ENCODE data around the gene VEGFC. TPM values are rescaled to one million over a fixed set of nuclear protein-coding genes. Genes with fewer than 3 reads are reported as not detected.

The VEGFC gene
- polyA plus RNA-seq, 2 donors, result 1.3 to 2.3 TPM

- no peaks in the 10 kb centered on the region for H3K36me3 ChIP-seq (ENCODE audit: control insufficient read depth in 2 of 2, insufficient read depth in 2 of 2, low read length in 1 of 2)
- 32 to 38% methylated on average over 3 of the region's 3 CpGs for WGBS, 2 donors
- no peak overlapping the region for H3K27ac ChIP-seq (ENCODE audit: low read depth in 2 of 2, low read length in 1 of 2)
- peaks cover 0 to 2% of the 10 kb centered on the region in 2 donors for H3K4me1 ChIP-seq (ENCODE audit: control insufficient read depth in 2 of 2, insufficient read depth in 2 of 2, low read length in 1 of 2)
- H3K9me3 ChIP-seq (ENCODE audit: control insufficient read depth in 2 of 2, insufficient read depth in 1 of 2, low read depth in 1 of 2, low read length in 1 of 2), result no peaks in the 10 kb centered on the region
- H3K27me3 ChIP-seq (ENCODE audit: control insufficient read depth in 1 of 2, insufficient read depth in 2 of 2, low read length in 2 of 2), result no peaks in the 10 kb centered on the region
- no peak overlapping the region for H3K4me3 ChIP-seq (ENCODE audit: low read depth in 1 of 2, low read length in 2 of 2)
Measured at GRCh38 chr4:176729489-176729888, 63.2 kb downstream of the VEGFC start.

GRCh38 chr4:176726803-176727202 is 65.9 kb downstream of the VEGFC start:
- Histone ChIP-seq H3K4me1 (ENCODE audit: control insufficient read depth in 2 of 2, insufficient read depth in 2 of 2, low read length in 1 of 2) (peaks cover 0 to 3% of the 10 kb centered on the region in 2 donors), H3K27ac (ENCODE audit: low read depth in 2 of 2, low read length in 1 of 2) (no peak overlapping the region), H3K36me3 (ENCODE audit: control insufficient read depth in 2 of 2, insufficient read depth in 2 of 2, low read length in 1 of 2) (no peaks in the 10 kb centered on the region), H3K4me3 (ENCODE audit: low read depth in 1 of 2, low read length in 2 of 2) (no peak overlapping the region), H3K27me3 (ENCODE audit: control insufficient read depth in 1 of 2, insufficient read depth in 2 of 2, low read length in 2 of 2) (no peaks in the 10 kb centered on the region), H3K9me3 (ENCODE audit: control insufficient read depth in 2 of 2, insufficient read depth in 1 of 2, low read depth in 1 of 2, low read length in 1 of 2) (no peaks in the 10 kb centered on the region)
- 56 to 61% methylated on average over 8 of the region's 8 CpGs for WGBS, 2 donors

GRCh38 chr4:176721459-176721858 is 71.3 kb downstream of the VEGFC start:
- H3K27ac ChIP-seq (ENCODE audit: low read depth in 2 of 2, low read length in 1 of 2), result no peak overlapping the region
- H3K4me1 ChIP-seq (ENCODE audit: control insufficient read depth in 2 of 2, insufficient read depth in 2 of 2, low read length in 1 of 2), result peaks cover 0 to 3% of the 10 kb centered on the region in 2 donors
- no peaks in the 10 kb centered on the region for H3K36me3 ChIP-seq (ENCODE audit: control insufficient read depth in 2 of 2, insufficient read depth in 2 of 2, low read length in 1 of 2)
- no peak overlapping the region for H3K4me3 ChIP-seq (ENCODE audit: low read depth in 1 of 2, low read length in 2 of 2)
- no peaks in the 10 kb centered on the region for H3K27me3 ChIP-seq (ENCODE audit: control insufficient read depth in 1 of 2, insufficient read depth in 2 of 2, low read length in 2 of 2)
- WGBS, 2 donors, result 87 to 91% methylated on average over 3 of the region's 3 CpGs
- no peaks in the 10 kb centered on the region for H3K9me3 ChIP-seq (ENCODE audit: control insufficient read depth in 2 of 2, insufficient read depth in 1 of 2, low read depth in 1 of 2, low read length in 1 of 2)

DNA sequence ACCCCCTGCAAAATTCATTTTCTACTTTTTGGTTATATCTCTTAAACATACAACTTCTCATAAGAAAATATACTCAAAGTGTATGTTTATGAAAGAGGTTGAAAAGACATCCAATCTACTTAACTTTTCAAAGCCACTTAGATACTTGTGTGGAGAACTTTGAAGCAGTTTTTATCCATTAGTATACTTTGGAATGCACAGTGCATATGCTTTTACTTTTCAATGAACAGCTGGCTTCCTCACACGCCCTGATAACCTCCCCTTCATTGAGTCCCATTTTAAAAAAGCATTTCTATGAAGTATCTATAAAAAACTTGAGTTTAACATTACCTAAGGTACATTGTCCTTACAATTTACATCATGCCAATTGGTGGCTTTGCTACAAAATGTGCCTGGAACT is 73.8 kb downstream of the VEGFC start:
- Histone ChIP-seq H3K27ac (ENCODE audit: low read depth in 2 of 2, low read length in 1 of 2) (no peak overlapping the region), H3K4me1 (ENCODE audit: control insufficient read depth in 2 of 2, insufficient read depth in 2 of 2, low read length in 1 of 2) (no peaks in the 10 kb centered on the region), H3K4me3 (ENCODE audit: low read depth in 1 of 2, low read length in 2 of 2) (no peak overlapping the region), H3K36me3 (ENCODE audit: control insufficient read depth in 2 of 2, insufficient read depth in 2 of 2, low read length in 1 of 2) (no peaks in the 10 kb centered on the region), H3K27me3 (ENCODE audit: control insufficient read depth in 1 of 2, insufficient read depth in 2 of 2, low read length in 2 of 2) (no peaks in the 10 kb centered on the region), H3K9me3 (ENCODE audit: control insufficient read depth in 2 of 2, insufficient read depth in 1 of 2, low read depth in 1 of 2, low read length in 1 of 2) (no peaks in the 10 kb centered on the region)
- 44 to 58% methylated on average over 1 of the region's 1 CpG for WGBS, 2 donors

- 72 to 77% methylated on average over 2 of the region's 2 CpGs for WGBS, 2 donors
- Histone ChIP-seq H3K9me3 (ENCODE audit: control insufficient read depth in 2 of 2, insufficient read depth in 1 of 2, low read depth in 1 of 2, low read length in 1 of 2) (no peaks in the 10 kb centered on the region), H3K27ac (ENCODE audit: low read depth in 2 of 2, low read length in 1 of 2) (no peak overlapping the region), H3K27me3 (ENCODE audit: control insufficient read depth in 1 of 2, insufficient read depth in 2 of 2, low read length in 2 of 2) (no peaks in the 10 kb centered on the region), H3K4me1 (ENCODE audit: control insufficient read depth in 2 of 2, insufficient read depth in 2 of 2, low read length in 1 of 2) (no peaks in the 10 kb centered on the region), H3K36me3 (ENCODE audit: control insufficient read depth in 2 of 2, insufficient read depth in 2 of 2, low read length in 1 of 2) (no peaks in the 10 kb centered on the region), H3K4me3 (ENCODE audit: low read depth in 1 of 2, low read length in 2 of 2) (no peak overlapping the region)
Measured at GRCh38 chr4:176717237-176717636, 75.5 kb downstream of the VEGFC start.

DNA sequence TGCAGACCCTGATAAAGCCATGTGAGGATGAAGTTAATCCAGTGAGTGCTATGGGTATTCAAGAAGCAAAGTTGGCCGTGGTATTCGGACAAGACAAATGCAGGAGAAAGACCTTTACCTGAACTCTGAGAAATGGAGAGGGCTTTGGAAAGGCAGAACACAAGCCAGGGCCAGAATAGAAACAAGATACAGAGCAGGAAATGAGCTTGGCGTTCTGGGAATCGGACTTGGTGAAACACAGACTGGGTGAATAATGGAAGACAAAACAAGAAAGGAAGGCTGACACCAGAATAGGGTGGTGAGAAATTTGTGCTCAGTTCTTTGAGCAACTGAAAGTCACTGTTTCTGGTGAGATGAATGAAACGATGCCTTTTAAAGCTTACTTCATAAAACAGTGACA is 83.3 kb downstream of the VEGFC start:
- no peak overlapping the region for H3K4me3 ChIP-seq (ENCODE audit: low read depth in 1 of 2, low read length in 2 of 2)
- no peaks in the 10 kb centered on the region for H3K36me3 ChIP-seq (ENCODE audit: control insufficient read depth in 2 of 2, insufficient read depth in 2 of 2, low read length in 1 of 2)
- no peaks in the 10 kb centered on the region for H3K4me1 ChIP-seq (ENCODE audit: control insufficient read depth in 2 of 2, insufficient read depth in 2 of 2, low read length in 1 of 2)
- H3K27me3 ChIP-seq (ENCODE audit: control insufficient read depth in 1 of 2, insufficient read depth in 2 of 2, low read length in 2 of 2), result no peaks in the 10 kb centered on the region
- H3K9me3 ChIP-seq (ENCODE audit: control insufficient read depth in 2 of 2, insufficient read depth in 1 of 2, low read depth in 1 of 2, low read length in 1 of 2), result no peaks in the 10 kb centered on the region
- WGBS, 2 donors, result 83 to 85% methylated on average over 5 of the region's 5 CpGs
- H3K27ac ChIP-seq (ENCODE audit: low read depth in 2 of 2, low read length in 1 of 2), result no peak overlapping the region

DNA sequence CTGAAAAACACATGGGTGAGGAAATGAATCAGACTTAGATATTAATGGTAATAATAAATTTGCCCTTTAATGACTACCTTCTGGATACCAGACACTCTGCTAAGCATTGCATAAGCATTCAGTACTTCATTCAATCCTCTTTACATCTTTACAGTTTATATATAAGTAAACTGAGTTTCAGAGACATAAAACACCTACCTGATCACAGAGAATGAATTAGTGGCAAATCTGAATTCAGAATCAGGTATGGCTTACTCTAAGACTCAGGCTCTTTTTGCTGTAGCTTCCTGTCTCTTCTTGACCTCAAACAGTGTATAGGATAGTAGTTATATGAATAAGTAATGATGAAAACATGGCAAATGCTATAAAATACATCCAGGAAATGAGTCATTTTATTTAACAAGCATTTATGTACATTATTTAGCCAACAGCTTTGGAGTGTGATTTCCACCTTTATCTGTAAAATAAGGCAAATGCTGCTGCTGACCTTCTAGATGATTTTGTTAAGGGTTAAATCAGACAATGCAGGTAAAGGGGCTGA is 83.9 kb downstream of the VEGFC start:
- Histone ChIP-seq H3K4me3 (ENCODE audit: low read depth in 1 of 2, low read length in 2 of 2) (no peak overlapping the region), H3K4me1 (ENCODE audit: control insufficient read depth in 2 of 2, insufficient read depth in 2 of 2, low read length in 1 of 2) (no peaks in the 10 kb centered on the region), H3K36me3 (ENCODE audit: control insufficient read depth in 2 of 2, insufficient read depth in 2 of 2, low read length in 1 of 2) (no peaks in the 10 kb centered on the region), H3K9me3 (ENCODE audit: control insufficient read depth in 2 of 2, insufficient read depth in 1 of 2, low read depth in 1 of 2, low read length in 1 of 2) (no peaks in the 10 kb centered on the region), H3K27me3 (ENCODE audit: control insufficient read depth in 1 of 2, insufficient read depth in 2 of 2, low read length in 2 of 2) (no peaks in the 10 kb centered on the region), H3K27ac (ENCODE audit: low read depth in 2 of 2, low read length in 1 of 2) (no peak overlapping the region)

DNA sequence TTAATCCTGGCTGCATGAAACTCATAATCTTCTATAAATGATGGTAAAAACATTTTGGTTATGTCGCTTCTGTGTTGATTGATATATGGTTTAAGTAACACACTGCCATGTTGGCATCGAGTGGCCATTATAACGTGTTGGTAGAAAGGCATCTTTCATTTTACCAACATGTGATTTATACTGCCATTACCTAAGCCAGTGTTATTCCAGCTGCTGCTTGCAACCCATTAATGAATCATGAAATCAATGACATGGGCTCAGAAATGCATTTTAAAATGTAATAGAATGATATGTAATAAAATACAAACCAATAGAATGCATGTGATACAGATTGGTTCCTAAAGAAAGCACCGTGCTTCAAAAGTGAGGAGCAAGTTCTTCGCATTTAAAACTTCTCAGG is 102.0 kb downstream of the VEGFC start:
- Histone ChIP-seq H3K4me3 (ENCODE audit: low read depth in 1 of 2, low read length in 2 of 2) (no peak overlapping the region), H3K27ac (ENCODE audit: low read depth in 2 of 2, low read length in 1 of 2) (no peak overlapping the region), H3K4me1 (ENCODE audit: control insufficient read depth in 2 of 2, insufficient read depth in 2 of 2, low read length in 1 of 2) (no peaks in the 10 kb centered on the region), H3K9me3 (ENCODE audit: control insufficient read depth in 2 of 2, insufficient read depth in 1 of 2, low read depth in 1 of 2, low read length in 1 of 2) (no peaks in the 10 kb centered on the region), H3K27me3 (ENCODE audit: control insufficient read depth in 1 of 2, insufficient read depth in 2 of 2, low read length in 2 of 2) (no peaks in the 10 kb centered on the region), H3K36me3 (ENCODE audit: control insufficient read depth in 2 of 2, insufficient read depth in 2 of 2, low read length in 1 of 2) (no peaks in the 10 kb centered on the region)
- 92 to 94% methylated on average over 5 of the region's 5 CpGs for WGBS, 2 donors

GRCh38 chr4:176680668-176681180 is 112.0 kb downstream of the VEGFC start:
- 57 to 62% methylated on average over 4 of the region's 4 CpGs for WGBS, 2 donors
- Histone ChIP-seq H3K4me1 (ENCODE audit: control insufficient read depth in 2 of 2, insufficient read depth in 2 of 2, low read length in 1 of 2) (no peaks in the 10 kb centered on the region), H3K27me3 (ENCODE audit: control insufficient read depth in 1 of 2, insufficient read depth in 2 of 2, low read length in 2 of 2) (no peaks in the 10 kb centered on the region), H3K4me3 (ENCODE audit: low read depth in 1 of 2, low read length in 2 of 2) (no peak overlapping the region), H3K9me3 (ENCODE audit: control insufficient read depth in 2 of 2, insufficient read depth in 1 of 2, low read depth in 1 of 2, low read length in 1 of 2) (no peaks in the 10 kb centered on the region), H3K36me3 (ENCODE audit: control insufficient read depth in 2 of 2, insufficient read depth in 2 of 2, low read length in 1 of 2) (no peaks in the 10 kb centered on the region), H3K27ac (ENCODE audit: low read depth in 2 of 2, low read length in 1 of 2) (no peak overlapping the region)

DNA sequence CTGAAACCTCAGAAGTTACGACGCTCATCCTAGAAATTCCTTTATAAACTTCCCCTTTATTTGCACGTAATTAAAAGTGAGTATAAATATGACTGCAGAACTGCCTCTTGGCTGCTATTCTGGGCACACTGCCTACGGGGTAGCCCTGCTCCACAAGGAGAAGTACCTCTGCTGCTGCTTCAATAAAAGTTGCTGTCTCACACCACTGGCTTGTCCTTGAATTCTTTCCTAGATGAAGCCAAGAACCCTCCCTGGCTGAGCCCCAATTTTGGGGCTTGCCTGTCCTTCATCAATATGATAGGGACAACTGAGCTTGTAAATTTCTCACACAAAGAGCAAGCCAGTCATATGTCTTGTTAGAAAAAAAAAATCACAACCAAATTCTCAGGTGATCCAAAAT is 115.8 kb downstream of the VEGFC start:
- no peak overlapping the region for H3K27ac ChIP-seq (ENCODE audit: low read depth in 2 of 2, low read length in 1 of 2)
- no peaks in the 10 kb centered on the region for H3K36me3 ChIP-seq (ENCODE audit: control insufficient read depth in 2 of 2, insufficient read depth in 2 of 2, low read length in 1 of 2)
- no peaks in the 10 kb centered on the region for H3K27me3 ChIP-seq (ENCODE audit: control insufficient read depth in 1 of 2, insufficient read depth in 2 of 2, low read length in 2 of 2)
- H3K9me3 ChIP-seq (ENCODE audit: control insufficient read depth in 2 of 2, insufficient read depth in 1 of 2, low read depth in 1 of 2, low read length in 1 of 2), result no peaks in the 10 kb centered on the region
- WGBS, 2 donors, result 69 to 73% methylated on average over 4 of the region's 4 CpGs
- no peak overlapping the region for H3K4me3 ChIP-seq (ENCODE audit: low read depth in 1 of 2, low read length in 2 of 2)
- no peaks in the 10 kb centered on the region for H3K4me1 ChIP-seq (ENCODE audit: control insufficient read depth in 2 of 2, insufficient read depth in 2 of 2, low read length in 1 of 2)
